ENCODE measurements around the gene NAV3. TPM values are rescaled to one million over a fixed set of nuclear protein-coding genes. Genes with fewer than 3 reads are reported as not detected.
"Not testable (repeated sequence)": the region's sequence is repeated elsewhere in the genome, so short reads cannot be mapped to it uniquely, and the experiment has no call there.

NAV3 gene
- total RNA-seq, 1 donor from 2014 or later: 8.1 TPM

GRCh38 chr12:78248321-78248720 is 417.6 kb downstream of the NAV3 start:
- no peak for DNase-seq (ENCODE audit: extremely low spot score, unreplicated experiment)
- TF ChIP-seq CTCF (IDR thresholded peaks at IDR 0.05): no peak
- H3K27me3 Mint-ChIP-seq (ENCODE audit: unreplicated experiment): peaks cover 9% of the 10 kb centered on the region
- no peaks in the 10 kb centered on the region for H3K9me3 Mint-ChIP-seq (ENCODE audit: unreplicated experiment)
- H3K4me3 Mint-ChIP-seq (ENCODE audit: unreplicated experiment): no peak overlapping the region
- H3K4me1 Mint-ChIP-seq (ENCODE audit: unreplicated experiment): no peaks in the 10 kb centered on the region
- H3K36me3 Mint-ChIP-seq (ENCODE audit: unreplicated experiment): no peaks in the 10 kb centered on the region
- H3K27ac Mint-ChIP-seq (ENCODE audit: unreplicated experiment): no peak overlapping the region

- Mint-ChIP-seq H3K9me3 (ENCODE audit: unreplicated experiment) (no peaks in the 10 kb centered on the region), H3K4me1 (ENCODE audit: unreplicated experiment) (no peaks in the 10 kb centered on the region), H3K4me3 (ENCODE audit: unreplicated experiment) (no peak overlapping the region), H3K36me3 (ENCODE audit: unreplicated experiment) (no peaks in the 10 kb centered on the region), H3K27me3 (ENCODE audit: unreplicated experiment) (peaks cover 12% of the 10 kb centered on the region), H3K27ac (ENCODE audit: unreplicated experiment) (no peak overlapping the region)
- no peak for DNase-seq (ENCODE audit: extremely low spot score, unreplicated experiment)
- TF ChIP-seq CTCF (IDR thresholded peaks at IDR 0.05): no peak
Measured at GRCh38 chr12:78249578-78249977, 418.9 kb downstream of the NAV3 start.

GRCh38 chr12:78257662-78258061 is 427.0 kb downstream of the NAV3 start:
- H3K36me3 Mint-ChIP-seq (ENCODE audit: unreplicated experiment); H3K9me3 Mint-ChIP-seq (ENCODE audit: unreplicated experiment); H3K4me3 Mint-ChIP-seq (ENCODE audit: unreplicated experiment): not testable (repeated sequence)

GRCh38 chr12:78260976-78261375 is 430.3 kb downstream of the NAV3 start:
- H3K9me3 Mint-ChIP-seq (ENCODE audit: unreplicated experiment): no peaks in the 10 kb centered on the region
- H3K27ac Mint-ChIP-seq (ENCODE audit: unreplicated experiment): no peak overlapping the region

More at GRCh38 chr12:78257662-78258061, 427.0 kb downstream of the NAV3 start:
- DNase-seq (ENCODE audit: extremely low spot score, unreplicated experiment); H3K27ac Mint-ChIP-seq (ENCODE audit: unreplicated experiment); H3K4me1 Mint-ChIP-seq (ENCODE audit: unreplicated experiment): not testable (repeated sequence)
- peaks cover 23% of the 10 kb centered on the region for H3K27me3 Mint-ChIP-seq (ENCODE audit: unreplicated experiment)

GRCh38 chr12:78261901-78262300 is 431.2 kb downstream of the NAV3 start:
- DNase-seq (ENCODE audit: extremely low spot score, unreplicated experiment): no peak
- Mint-ChIP-seq H3K27ac (ENCODE audit: unreplicated experiment) (no peak overlapping the region), H3K4me3 (ENCODE audit: unreplicated experiment) (no peak overlapping the region), H3K4me1 (ENCODE audit: unreplicated experiment) (no peaks in the 10 kb centered on the region), H3K36me3 (ENCODE audit: unreplicated experiment) (no peaks in the 10 kb centered on the region), H3K9me3 (ENCODE audit: unreplicated experiment) (no peaks in the 10 kb centered on the region), H3K27me3 (ENCODE audit: unreplicated experiment) (peaks cover 22% of the 10 kb centered on the region)
- no peak for TF ChIP-seq CTCF (IDR thresholded peaks at IDR 0.05)

More at GRCh38 chr12:78260976-78261375, 430.3 kb downstream of the NAV3 start:
- no peaks in the 10 kb centered on the region for H3K4me1 Mint-ChIP-seq (ENCODE audit: unreplicated experiment)
- peaks cover 20% of the 10 kb centered on the region for H3K27me3 Mint-ChIP-seq (ENCODE audit: unreplicated experiment)
- no peaks in the 10 kb centered on the region for H3K36me3 Mint-ChIP-seq (ENCODE audit: unreplicated experiment)
- H3K4me3 Mint-ChIP-seq (ENCODE audit: unreplicated experiment): no peak overlapping the region
- TF ChIP-seq CTCF (IDR thresholded peaks at IDR 0.05): no peak
- DNase-seq (ENCODE audit: extremely low spot score, unreplicated experiment): no peak
